B cell (primary cell): ENCODE results near the gene LZTS3. TPM values are rescaled to one million over a fixed set of nuclear protein-coding genes. Genes with fewer than 3 reads are reported as not detected.
A peak's percentile ranks its signal among the peaks of the same experiment; 100 is the strongest.

ENCODE experiments used
- ATAC-seq: fragments of 200-7000 bp; cut with Tn5 transposase; one replicate; pipeline ENCODE4 v1.10.0; 2021; ENCODE audit warnings: low read depth, mild to moderate bottlenecking, moderate number of reproducible peaks, moderate library complexity
- CTCF ChIA-PET: fragments of 350-600 bp; sonication (Branson Sonifier 250); formaldehyde crosslinking; loops from one replicate; lab custom pipeline; 2021; ENCODE audit warnings: antibody characterized with exemption, inconsistent platforms; lab: Charles Lee
- POLR2A ChIA-PET: fragments of 350-600 bp; sonication (Branson Sonifier 250); formaldehyde crosslinking; loops from one replicate; lab custom pipeline; 2021; ENCODE audit warnings: antibody characterized with exemption; lab: Charles Lee
- DNase-seq: peaks from one replicate; pipeline ENCODE4 v3.0.0; 2013
- H2AFZ ChIP-seq: 2 replicates; pipeline ENCODE4 v1.6.1; 2012; ENCODE audit warnings: mild to moderate bottlenecking, low read depth, low read length; ENCODE audit not compliant: insufficient read depth, poor library complexity, severe bottlenecking
- H3K27ac ChIP-seq, 2 donors: 1 replicate in 1 of 2; 2 replicates in 1 of 2; pipeline ENCODE4 v1.5.1; 2012 to 2013; ENCODE audit warnings: low read length in 2 of 2, mild to moderate bottlenecking in 2 of 2, moderate library complexity in 1 of 2
- H3K27me3 ChIP-seq, 4 experiments: fragments of 200-600 bp in 1 of 4; sonication (generic) in 1 of 4; replicated peaks in 1 of 4; 1 replicate in 2 of 4; 2 replicates in 2 of 4; pipeline versions ENCODE4 v1.6.1 to v1.7.0; 2013 to 2016; ENCODE audit warnings: low read length in 3 of 4, mild to moderate bottlenecking in 2 of 4, mixed read lengths in 1 of 4, moderate library complexity in 1 of 4; ENCODE audit not compliant: insufficient read depth in 4 of 4, control insufficient read depth in 3 of 4; ENCODE audit errors: control extremely low read depth in 1 of 4
- H3K36me3 ChIP-seq, 2 experiments: replicated peaks in 1 of 2; 1 replicate in 1 of 2; 2 replicates in 1 of 2; pipeline versions ENCODE4 v1.6.1 to v1.7.1; 2013; ENCODE audit warnings: low read length in 1 of 2; ENCODE audit not compliant: insufficient read depth in 2 of 2, control insufficient read depth in 1 of 2; ENCODE audit errors: control extremely low read depth in 1 of 2, extremely low read depth in 1 of 2
- H3K4me1 ChIP-seq, 2 donors: fragments of 200-600 bp in 1 of 2; sonication (generic) in 1 of 2; 1 replicate in 1 of 2; 2 replicates in 1 of 2; pipeline versions ENCODE4 v1.5.1 to v1.6.1; 2013 to 2017; ENCODE audit warnings: low read length in 2 of 2; ENCODE audit not compliant: control insufficient read depth in 2 of 2, insufficient read depth in 2 of 2
- H3K4me2 ChIP-seq: replicated peaks from 2 replicates; pipeline ENCODE3; 2012; ENCODE audit warnings: mild to moderate bottlenecking, low read depth, low read length; ENCODE audit not compliant: poor library complexity, severe bottlenecking
- H3K4me3 ChIP-seq, 5 experiments: fragments of 200-600 bp in 1 of 5; sonication (generic) in 1 of 5; 1 replicate in 3 of 5; 2 replicates in 2 of 5; pipeline versions ENCODE4 v1.5.1 to v1.7.0; 2011 to 2016; ENCODE audit warnings: low read length in 4 of 5, mild to moderate bottlenecking in 4 of 5, low read depth in 2 of 5, control low read depth in 1 of 5, moderate library complexity in 1 of 5; ENCODE audit not compliant: insufficient read depth in 1 of 5; ENCODE audit errors: control extremely low read depth in 1 of 5, extremely low read depth in 1 of 5
- H3K79me2 ChIP-seq: fragments of 200-600 bp; sonication (generic); one replicate; pipeline ENCODE4 v1.6.0; 2016; ENCODE audit warnings: low read length; ENCODE audit not compliant: control insufficient read depth, insufficient read depth
- H3K9ac ChIP-seq: fragments of 200-600 bp; sonication (generic); 2 replicates; pipeline ENCODE4 v1.6.1; 2017; ENCODE audit warnings: mild to moderate bottlenecking, low read length, moderate library complexity
- H3K9me3 ChIP-seq, 3 donors: one replicate each; pipeline versions ENCODE4 v1.6.1 to v1.7.1; 2013; ENCODE audit warnings: low read length in 2 of 3; ENCODE audit not compliant: control insufficient read depth in 2 of 3, insufficient read depth in 1 of 3; ENCODE audit errors: control extremely low read depth in 1 of 3
- H4K20me1 ChIP-seq: 2 replicates; pipeline ENCODE4 v1.6.0; 2012; ENCODE audit warnings: mild to moderate bottlenecking, low read length; ENCODE audit not compliant: insufficient read depth, control insufficient read depth, poor library complexity, severe bottlenecking
- H3K27ac Mint-ChIP-seq: one replicate; pipeline ENCODE4 v1.8.0; 2021; ENCODE audit warnings: mixed read lengths
- H3K27me3 Mint-ChIP-seq: one replicate; pipeline ENCODE4 v1.8.0; 2021; ENCODE audit warnings: mixed read lengths
- H3K4me1 Mint-ChIP-seq: one replicate; pipeline ENCODE4 v1.8.0; 2021; ENCODE audit warnings: mixed read lengths
- H3K4me3 Mint-ChIP-seq: one replicate; pipeline ENCODE4 v1.8.0; 2021; ENCODE audit warnings: mixed read lengths
- H3K9me3 Mint-ChIP-seq: one replicate; pipeline ENCODE4 v1.8.0; 2022; ENCODE audit warnings: mixed read lengths; ENCODE audit not compliant: insufficient read depth
- CTCF ChIP-seq: fragments of 200-600 bp; IDR thresholded peaks from one replicate; pipeline ENCODE4 v1.8.0; 2022; ENCODE audit warnings: antibody characterized with exemption, mild to moderate bottlenecking
- EZH2 ChIP-seq: IDR thresholded peaks from 2 replicates; pipeline ENCODE4 v1.6.1; 2012; ENCODE audit warnings: borderline replicate concordance, low read depth, mild to moderate bottlenecking, moderate library complexity, low read length; ENCODE audit not compliant: insufficient read depth, poor library complexity, severe bottlenecking
- WGBS: methylation state at CpG from one replicate; pipeline ENCODE4 v1.1.5; 2013; ENCODE audit warnings: missing lambda C conversion rate; ENCODE audit not compliant: insufficient coverage; 5-methylcytosine and 5-hydroxymethylcytosine counted together
- intact Hi-C: fragments of 100-400 bp; cut with micrococcal nuclease; formaldehyde crosslinking; loops from one replicate; pipeline ENCODE4 v1.10.0; 2022
- polyA plus RNA-seq: library from polyadenylated mRNA; depleted of rRNA; stranded (reverse); fragments of >200 nt; gene quantifications from 2 replicates; pipeline ENCODE4 v1.2.3, GENCODE V29; 2012
- total RNA-seq, 2 donors: library from RNA; stranded (reverse); fragments of 120-200 nt in 1 of 2; gene quantifications; 1 replicate in 1 of 2; 2 replicates in 1 of 2; pipeline versions ENCODE4 v1.2.3 to v1.2.4, GENCODE V29; 2013 to 2022

LZTS3 gene
- total and polyA plus RNA-seq, 2 donors (not counting 1 experiment from before 2014, with no cell fraction given): 2.3 to 5.1 TPM

- peaks cover 24 to 34% of the 10 kb centered on the region in 2 donors for H3K4me1 ChIP-seq
- no peak overlapping the region for H3K4me3 ChIP-seq
- peaks cover 0 to 2% of the 10 kb centered on the region in 2 experiments for H3K36me3 ChIP-seq
- POLR2A ChIA-PET: interaction anchor here (1.5 kb wide), 1 partner anchor 42 kb away, joined by 3 read pairs; no protein-coding TSS in a partner anchor
- Mint-ChIP-seq H3K4me1 (peaks cover 33% of the 10 kb centered on the region), H3K27ac (peak overlapping the region; percentile 46), H3K27me3 (peaks cover 3% of the 10 kb centered on the region), H3K4me3 (peak overlapping the region; percentile 61), H3K9me3 (no peaks in the 10 kb centered on the region)
- H3K79me2 ChIP-seq: peaks cover 43% of the 10 kb centered on the region
- WGBS: 88% methylated on average over 3 of the region's 5 CpGs
- H3K27me3 ChIP-seq: peaks cover 0 to 20% (median 4%) of the 10 kb centered on the region in 4 experiments
- H3K27ac ChIP-seq: no peak overlapping the region
- peaks cover 22% of the 10 kb centered on the region for H4K20me1 ChIP-seq
- ATAC-seq (no peak), DNase-seq (no peak)
- H3K9ac ChIP-seq: no peak overlapping the region
- peaks cover 0 to 4% (median 0%) of the 10 kb centered on the region in 3 donors for H3K9me3 ChIP-seq
- intact Hi-C loops: no loop called here
- CTCF ChIA-PET: no interaction called here
- H3K4me2 ChIP-seq: no peak overlapping the region
- no peak overlapping the region for H2AFZ ChIP-seq
- no peak for TF ChIP-seq CTCF
- TF ChIP-seq EZH2: no peak
These were observed 11.9 kb downstream of the LZTS3 start for GRCh38 chr20:3161316-3162079.

GRCh38 chr20:3160418-3160817 is 12.9 kb downstream of the LZTS3 start:
- Mint-ChIP-seq H3K27ac (peak overlapping the region; percentile 37), H3K27me3 (no peaks in the 10 kb centered on the region), H3K9me3 (no peaks in the 10 kb centered on the region), H3K4me1 (peaks cover 41% of the 10 kb centered on the region), H3K4me3 (peak overlapping the region; percentile 41)
- ATAC-seq (no peak), DNase-seq (no peak)
- Histone ChIP-seq H4K20me1 (peaks cover 27% of the 10 kb centered on the region), H2AFZ (peak overlapping the region; percentile 94), H3K27ac (peak overlapping the region in 1 of 2 donors; percentile 90), H3K36me3 (peaks cover 0 to 3% of the 10 kb centered on the region in 2 experiments), H3K79me2 (peaks cover 54% of the 10 kb centered on the region), H3K9me3 (no peaks in the 10 kb centered on the region), H3K4me1 (peaks cover 32 to 38% of the 10 kb centered on the region in 2 donors), H3K4me3 (peak overlapping the region; percentile 83 to 98 (median 94)), H3K27me3 (peaks cover 0 to 10% (median 0%) of the 10 kb centered on the region in 4 experiments), H3K9ac (peak overlapping the region; percentile 89), H3K4me2 (peak overlapping the region; percentile 74)
- 94% methylated on average over 5 of the region's 6 CpGs for WGBS
- TF ChIP-seq CTCF (no peak), EZH2 (no peak)
- POLR2A ChIA-PET: interaction anchor here (0.5 to 1.5 kb wide), 2 partner anchors 43 to 58 kb away, joined by 3 to 9 read pairs; no protein-coding TSS in a partner anchor
- CTCF ChIA-PET: interaction anchor here (0.7 kb wide), 1 partner anchor 815 kb away, joined by 3 read pairs; no protein-coding TSS in a partner anchor
- intact Hi-C loops: no loop called here
